GM11168 (cell line): ENCODE data around the gene NPPA.
"Not testable (repeated sequence)": the region's sequence is repeated elsewhere in the genome, so short reads cannot be mapped to it uniquely, and the experiment has no call there.

Source experiments
- in situ Hi-C: fragments of 300-500 bp; cut with MboI; formaldehyde crosslinking; loops from one replicate; pipeline ENCODE4 v1.12.0; 2022; ENCODE audit warnings: low sequenced_read_pairs; ENCODE audit not compliant: unreplicated experiment

NPPA gene

DNA sequence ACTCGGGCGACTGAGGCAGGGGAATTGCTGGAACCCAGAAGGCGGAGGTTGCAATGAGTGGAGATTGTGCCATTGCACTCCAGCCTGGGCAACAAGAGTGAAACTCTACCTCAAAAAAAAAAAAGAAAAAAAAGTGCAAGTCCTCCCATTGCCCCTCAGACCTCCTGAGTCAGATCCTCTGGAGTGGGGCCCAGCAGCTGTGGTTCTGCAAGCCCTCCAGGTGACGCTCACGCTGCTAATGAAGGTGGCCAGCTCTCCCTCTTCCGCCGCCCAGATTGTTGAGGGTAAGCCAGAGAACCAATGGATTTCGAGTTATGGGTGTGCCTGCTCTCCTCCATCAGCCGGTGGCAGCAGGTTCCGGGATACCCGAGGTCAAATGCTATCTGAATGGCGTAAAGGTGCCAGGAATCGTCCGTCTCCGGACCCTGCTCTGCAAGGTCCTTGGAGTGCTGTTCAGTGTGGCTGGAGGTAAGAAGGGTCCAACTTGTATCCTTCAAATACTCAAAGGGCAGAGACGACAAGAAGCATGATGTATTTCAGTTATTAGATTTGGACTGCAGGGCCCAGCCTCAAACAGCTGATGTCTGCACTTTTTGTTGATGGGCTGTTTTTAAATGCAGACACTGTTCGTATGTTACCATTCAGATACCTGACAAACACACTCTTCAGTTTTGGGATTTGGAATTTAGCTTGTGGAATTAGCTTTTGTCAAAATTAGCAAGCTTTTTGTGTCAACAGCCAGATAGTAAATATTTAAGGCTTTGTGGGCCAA is 24.0 kb downstream of the NPPA start:
- in situ Hi-C loops = no loop called here

- in situ Hi-C loops = no loop called here
These were observed 25.5 kb downstream of the NPPA start for GRCh38 chr1:11822091-11822490.

DNA sequence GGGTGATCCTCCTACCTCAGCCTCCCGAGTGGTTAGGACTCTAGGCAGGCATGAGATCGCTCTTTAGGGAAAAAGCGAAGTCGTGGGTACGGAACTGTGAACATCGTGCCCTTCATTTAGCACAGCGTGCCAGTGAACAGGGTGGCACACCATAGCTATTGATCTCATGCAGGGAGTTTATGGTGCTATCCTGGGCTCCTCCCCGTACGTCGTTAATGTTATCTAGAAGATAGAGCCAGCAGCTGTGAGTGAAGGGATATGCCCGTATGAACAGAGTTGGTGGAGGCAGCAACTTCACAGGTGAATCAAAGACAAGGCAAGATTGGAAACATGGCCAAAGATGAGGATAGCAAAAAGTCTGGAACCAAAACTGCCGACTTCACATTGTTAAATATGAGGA is 30.4 kb downstream of the NPPA start:
- in situ Hi-C loops = no loop called here

- in situ Hi-C loops = no loop called here
These were observed 34.6 kb downstream of the NPPA start for GRCh38 chr1:11813021-11813420.

- in situ Hi-C loops = no loop called here
These were observed 40.5 kb downstream of the NPPA start for GRCh38 chr1:11807133-11807532.

GRCh38 chr1:11806307-11806936 is 41.2 kb downstream of the NPPA start:
- in situ Hi-C loops = no loop called here

DNA sequence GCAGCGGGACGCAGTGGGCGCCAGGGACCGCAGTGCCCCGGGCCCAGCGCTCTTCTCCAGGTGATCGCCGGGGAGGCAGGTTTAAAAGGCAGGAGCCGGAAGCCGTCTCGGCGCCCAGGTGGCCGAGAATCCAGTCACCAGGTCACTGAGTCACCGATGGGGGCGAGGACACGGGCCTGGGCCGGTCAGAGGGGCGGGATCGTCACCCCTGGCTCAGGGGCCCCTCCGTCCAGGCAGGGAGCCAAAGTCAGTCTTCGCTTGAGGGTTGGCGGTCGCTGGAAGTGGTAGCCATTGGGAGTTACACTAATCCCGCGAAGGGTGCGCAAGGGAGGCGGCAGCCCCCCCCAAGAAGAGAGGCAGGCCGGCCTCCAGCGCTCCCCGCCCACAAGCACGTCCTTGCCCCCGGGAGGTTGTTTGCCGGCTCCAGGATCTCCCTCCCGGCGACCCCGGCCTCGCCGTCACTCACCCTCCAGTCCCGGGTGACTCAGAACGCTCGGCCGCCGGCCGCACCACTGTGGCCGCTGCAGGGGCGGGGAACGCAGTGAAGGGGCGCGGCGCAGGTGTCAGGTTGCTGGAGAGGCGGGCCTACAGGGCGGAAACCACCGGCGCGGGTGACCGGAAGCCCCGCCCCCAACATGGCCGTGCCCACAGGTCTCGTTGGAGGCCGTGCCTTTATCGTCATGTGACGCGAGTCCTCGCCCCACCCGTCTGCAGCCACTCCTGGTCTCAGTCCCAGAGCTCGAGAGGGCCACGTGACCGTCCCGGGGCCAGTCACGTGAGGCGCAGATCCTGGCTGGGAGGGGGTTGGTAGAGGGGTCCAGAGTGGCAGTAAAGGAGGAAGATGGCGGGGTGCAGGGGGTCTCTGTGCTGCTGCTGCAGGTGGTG is 41.9 kb downstream of the NPPA start, which contains the start of the genes CLCN6 and MTHFR:
Gene CLCN6 (plus strand): TSS at position 770 of the 885 bp plus-strand sequence. CDS start 72 bp downstream, at position 842.
Gene MTHFR (minus strand): TSS at position 543 of the 885 bp plus-strand sequence. CDS start 2,848 bp downstream, outside the sequence.
- in situ Hi-C loops = no loop called here

DNA sequence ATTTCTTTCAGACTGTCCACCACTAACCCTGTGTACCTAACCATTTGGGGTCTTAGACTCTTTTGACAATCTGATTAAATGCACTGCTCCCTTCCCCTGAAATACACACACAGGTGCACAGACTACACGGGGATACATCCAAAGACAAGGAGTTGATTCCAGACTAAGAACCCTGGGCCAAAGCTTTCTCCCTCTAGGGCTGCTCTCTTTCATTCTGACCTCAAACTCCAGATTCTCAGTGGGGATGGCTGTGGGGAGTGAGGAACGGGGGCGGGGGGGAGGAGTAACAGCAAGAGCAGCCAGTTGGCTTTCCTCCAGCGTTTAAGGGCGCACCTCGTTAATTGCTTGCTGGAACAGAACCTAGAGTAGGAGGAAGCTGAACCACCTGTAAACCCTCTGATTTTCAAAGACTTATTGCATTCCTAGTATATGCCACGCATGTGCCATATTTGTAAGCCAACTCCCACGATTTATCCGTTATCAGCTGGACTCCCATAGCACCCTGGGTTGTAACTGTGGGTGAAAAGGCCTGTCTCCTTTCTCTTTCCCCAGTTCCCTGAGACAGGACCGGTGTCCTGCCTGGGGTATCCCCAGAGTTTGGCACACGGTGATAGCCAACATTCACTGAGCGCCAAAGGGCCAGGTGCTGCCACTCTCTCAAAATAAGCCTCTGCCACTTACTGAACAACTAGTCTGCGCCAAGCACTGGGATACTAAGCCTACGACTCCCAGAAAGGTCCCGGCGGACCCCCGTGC is 42.7 kb downstream of the NPPA start:
- in situ Hi-C loops = no loop called here

DNA sequence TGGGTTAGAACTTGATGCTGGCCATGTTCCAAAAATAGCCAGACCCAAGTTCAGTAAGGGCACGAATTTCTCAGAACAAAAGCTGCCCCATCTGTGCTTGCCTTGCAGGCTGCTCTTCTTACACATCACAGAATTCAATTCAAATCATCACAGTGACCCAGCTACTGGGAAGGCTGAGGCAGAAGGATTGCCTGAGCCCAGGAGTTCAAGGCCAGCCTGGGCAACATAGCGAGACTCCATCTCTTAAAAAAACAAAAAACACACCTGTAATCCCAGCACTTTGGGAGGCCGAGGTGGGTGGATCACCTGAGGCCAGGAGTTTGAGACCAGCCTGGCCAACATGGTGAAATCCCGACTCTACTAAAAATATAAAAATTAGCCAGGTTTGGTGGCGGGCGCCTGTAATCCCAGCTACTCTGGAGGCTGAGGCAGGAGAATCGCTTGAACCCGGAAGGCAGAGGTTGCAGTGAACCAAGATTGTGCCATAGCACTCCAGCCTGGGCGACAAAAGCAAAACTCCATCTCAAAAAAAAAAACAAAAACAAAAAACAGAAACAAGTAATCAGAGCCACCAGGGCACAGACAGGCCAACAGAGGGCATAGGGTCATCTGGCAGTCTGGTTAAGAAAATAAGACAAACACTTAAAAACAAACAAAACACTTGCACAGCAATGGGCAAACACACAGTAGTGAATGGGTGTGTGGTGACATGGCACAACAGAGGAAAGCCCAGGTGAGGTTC is 43.5 kb downstream of the NPPA start:
- in situ Hi-C loops = not testable (repeated sequence)

DNA sequence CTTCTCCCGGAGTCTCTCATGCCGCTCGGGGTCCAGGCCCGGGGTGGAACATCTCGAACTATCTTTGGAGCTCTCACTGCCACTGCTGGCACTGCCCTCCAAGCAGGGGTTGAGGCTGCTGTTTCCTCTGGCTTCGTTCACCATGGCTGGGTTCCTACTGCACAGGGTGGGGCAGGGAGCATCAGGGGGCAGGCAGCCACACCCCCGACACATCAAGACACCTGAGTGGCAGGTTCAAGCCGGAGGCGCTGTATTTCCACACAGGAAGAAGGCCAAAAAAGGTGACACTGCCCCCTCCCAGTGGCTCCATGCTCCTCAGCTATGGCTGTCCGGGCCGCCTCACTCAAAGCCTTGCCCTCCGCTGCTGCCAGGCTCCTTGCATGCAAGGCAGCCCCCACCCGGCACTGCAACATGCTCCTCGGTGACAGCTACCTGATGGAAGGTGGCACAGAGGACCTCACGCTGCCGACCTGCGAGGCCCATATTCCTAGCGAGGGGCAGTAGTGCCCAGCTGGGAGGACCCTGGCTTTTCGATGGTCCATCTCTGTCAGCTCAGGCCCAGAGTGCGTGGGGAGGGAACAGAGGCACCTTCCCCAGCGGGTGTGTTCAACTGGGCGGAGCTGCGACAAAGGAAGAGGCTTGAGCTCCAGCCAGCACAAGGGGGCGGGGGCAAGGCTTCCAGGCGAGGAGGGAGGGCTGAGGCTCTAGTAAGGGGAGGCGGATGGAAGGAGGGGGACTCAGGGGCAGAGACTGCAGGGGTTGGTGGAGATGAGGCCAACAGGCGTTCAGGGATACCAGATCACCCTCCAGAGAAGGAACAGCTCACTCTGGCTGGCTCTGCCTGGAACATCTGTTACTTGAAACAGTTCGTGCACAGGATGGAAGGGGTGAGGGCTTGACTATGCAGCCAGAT is 44.4 kb downstream of the NPPA start:
- in situ Hi-C loops = no loop called here

- in situ Hi-C loops = no loop called here
These were observed 45.0 kb downstream of the NPPA start for GRCh38 chr1:11802616-11802972.

DNA sequence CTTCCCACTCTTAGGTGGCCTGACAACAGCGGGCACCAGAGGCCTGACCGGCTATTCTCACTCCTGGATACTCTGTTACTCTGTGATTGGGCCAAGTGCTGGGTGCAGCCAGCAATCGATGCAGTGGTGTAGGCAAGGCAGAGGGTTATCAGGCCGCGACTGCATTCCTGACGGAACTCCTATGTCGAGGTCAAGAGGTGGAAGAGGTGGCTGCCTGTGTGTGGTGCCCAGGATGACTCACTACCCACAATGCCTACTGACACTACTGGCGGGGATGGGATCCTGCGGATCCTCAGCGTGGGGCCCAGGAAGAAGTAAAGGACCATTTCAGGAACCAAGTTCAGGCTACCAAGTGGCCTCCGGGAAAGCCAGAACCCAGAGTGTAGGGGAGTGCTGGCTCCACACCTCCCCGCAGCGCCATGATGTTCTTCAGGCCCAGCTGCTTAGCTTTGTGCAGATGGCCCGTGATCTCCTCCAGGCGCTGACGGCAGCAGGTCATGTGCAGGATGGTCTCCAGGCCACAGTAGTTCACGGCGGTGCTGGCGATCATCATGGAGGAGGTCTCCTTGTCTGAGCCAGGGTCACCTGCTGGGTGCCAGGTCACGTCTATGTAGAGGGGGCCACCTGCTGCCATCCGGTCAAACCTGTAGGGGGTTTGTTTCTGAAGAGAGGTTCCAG is 46.7 kb downstream of the NPPA start:
- in situ Hi-C loops = no loop called here

- in situ Hi-C loops = no loop called here
These were observed 47.2 kb downstream of the NPPA start for GRCh38 chr1:11800391-11800755.

DNA sequence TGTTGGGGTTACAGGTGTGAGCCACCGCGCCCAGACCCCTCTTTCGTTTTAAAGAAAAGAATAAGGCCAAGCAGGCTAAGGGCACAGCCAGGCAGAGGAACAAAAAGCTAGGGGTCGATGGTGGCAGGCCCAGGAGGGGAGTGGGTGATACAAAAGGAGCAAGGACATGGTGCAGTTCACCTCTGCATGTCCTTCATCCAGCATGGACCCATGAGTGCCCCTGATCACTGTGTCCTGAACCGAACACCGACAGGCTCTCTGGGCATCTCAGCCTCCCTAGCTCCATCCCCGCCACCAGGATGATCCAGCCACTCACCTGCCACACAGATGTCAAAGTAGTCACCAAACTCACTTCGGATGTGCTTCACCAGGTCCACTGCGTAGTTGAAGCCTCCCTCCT is 47.7 kb downstream of the NPPA start:
- in situ Hi-C loops = no loop called here

DNA sequence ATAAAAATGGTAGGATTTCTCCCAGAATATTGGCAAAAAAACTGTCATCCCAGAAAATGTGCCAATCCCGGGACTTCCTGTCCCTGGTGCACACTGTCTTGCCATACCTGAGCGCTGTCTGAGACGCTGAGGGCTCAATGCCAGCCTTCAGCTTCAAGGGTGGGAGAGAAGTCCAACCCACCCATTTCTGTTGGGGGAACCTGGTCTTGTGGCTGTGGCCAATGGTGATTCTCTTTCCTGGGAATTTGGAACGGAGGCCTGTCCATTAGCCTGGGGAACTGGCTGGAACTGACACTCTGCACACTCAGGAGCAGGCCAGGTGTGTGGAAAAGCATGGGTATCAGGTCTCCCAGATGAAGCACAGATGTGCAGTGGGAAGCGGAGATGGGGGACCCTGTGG is 48.5 kb downstream of the NPPA start:
- in situ Hi-C loops = no loop called here

DNA sequence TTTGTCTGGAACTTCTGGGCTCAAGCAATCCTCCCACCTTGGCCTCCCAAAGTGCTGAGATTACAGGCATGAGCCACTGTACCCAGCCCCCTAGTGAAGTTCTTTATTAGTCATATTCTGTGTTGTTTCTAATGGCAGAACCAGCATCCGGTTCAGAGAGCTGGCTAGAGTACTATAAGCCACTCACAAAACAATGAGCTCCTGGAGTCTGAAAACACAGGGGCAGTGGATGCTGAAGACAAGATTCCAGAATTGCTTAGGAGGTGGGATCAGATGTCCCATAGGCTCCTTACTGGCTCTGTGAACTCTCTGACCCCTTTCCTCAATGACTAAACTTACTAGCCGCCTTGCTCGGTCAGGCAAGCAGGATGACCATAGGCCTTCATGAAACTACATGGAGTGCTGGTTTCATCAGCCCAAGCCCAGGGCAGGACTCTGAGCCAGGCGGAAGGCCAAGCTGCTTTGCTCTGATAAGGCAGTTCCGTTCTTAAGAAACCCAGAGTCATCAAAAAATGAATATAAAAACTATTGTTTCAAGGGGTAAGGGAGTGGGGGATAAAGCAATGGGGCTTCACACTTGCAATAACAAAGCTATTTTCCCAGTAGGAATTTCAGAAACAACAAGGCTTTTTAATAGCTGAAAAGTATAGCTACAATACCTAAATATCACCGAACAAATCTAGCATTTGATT is 49.9 kb downstream of the NPPA start:
- in situ Hi-C loops = no loop called here

DNA sequence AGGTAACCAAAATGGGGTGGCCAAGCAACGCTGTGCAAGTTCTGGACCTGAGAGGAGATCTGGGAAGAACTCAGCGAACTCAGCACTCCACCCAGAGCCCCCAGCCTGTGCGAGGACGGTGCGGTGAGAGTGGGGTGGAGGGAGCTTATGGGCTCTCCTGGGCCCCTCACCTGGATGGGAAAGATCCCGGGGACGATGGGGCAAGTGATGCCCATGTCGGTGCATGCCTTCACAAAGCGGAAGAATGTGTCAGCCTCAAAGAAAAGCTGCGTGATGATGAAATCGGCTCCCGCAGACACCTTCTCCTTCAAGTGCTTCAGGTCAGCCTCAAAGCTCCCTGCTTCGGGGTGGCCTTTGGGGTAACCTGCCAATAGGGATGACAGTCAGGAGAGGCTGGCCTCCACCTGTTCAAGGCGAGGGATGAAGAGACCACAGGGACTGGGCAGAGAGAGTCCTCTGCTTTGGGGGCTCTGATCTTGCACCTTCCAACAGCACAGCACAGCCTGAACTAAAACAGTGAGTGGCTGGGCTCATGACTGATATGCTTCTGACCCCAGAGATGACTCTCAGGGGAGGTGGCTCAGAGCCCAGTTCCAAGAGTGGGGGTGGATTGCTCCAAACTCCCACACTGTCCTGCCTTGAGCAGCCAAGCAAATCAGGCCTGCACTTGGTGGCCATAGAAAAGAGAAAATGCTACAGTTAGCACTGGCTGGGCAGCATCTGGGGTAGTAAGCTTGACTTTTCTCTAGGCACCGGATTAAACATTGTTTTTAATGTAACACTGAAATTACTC is 51.4 kb downstream of the NPPA start:
- in situ Hi-C loops = no loop called here
